ENCODE measurements around the gene MAU2.

MAU2 gene

DNA sequence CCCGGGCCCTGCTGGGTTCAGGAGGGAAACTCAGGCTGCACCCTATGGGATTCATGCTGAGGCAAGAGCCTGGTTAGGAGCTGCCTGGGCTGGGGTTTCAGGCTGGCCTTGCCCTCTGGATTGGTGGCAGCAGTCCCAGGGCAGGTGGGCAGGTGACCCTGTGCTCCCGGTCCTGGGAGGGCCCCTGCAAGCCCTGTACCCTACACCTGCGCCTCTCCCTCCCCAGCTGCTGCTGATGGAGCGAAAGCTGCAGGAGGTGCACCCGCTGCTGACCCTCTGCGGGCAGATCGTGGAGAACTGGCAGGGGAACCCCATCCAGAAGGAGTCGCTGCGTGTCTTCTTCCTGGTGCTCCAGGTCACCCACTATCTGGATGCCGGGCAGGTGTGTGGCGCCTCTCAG is 20.4 kb downstream of the MAU2 start:
- H3K9me2 ChIP-seq (ENCODE audit: low read depth, low read length) = no peaks in the 10 kb centered on the region
- no peaks in the 10 kb centered on the region for H3K79me2 ChIP-seq (ENCODE audit: insufficient read depth, low read length)
- no peaks in the 10 kb centered on the region for H3K9me3 ChIP-seq (ENCODE audit: low read length)
- no peak overlapping the region for H3K9ac ChIP-seq (ENCODE audit: low read length)
- H3K27me3 ChIP-seq (ENCODE audit: insufficient read depth, low read length) = no peaks in the 10 kb centered on the region
- no peak overlapping the region for H2AFZ ChIP-seq (ENCODE audit: low read length)
- H3K4me1 ChIP-seq (ENCODE audit: insufficient read depth, low read length, severe bottlenecking) = no peaks in the 10 kb centered on the region
- no peak overlapping the region for H3K4me2 ChIP-seq (ENCODE audit: low read length)
- no peaks in the 10 kb centered on the region for H4K20me1 ChIP-seq (ENCODE audit: insufficient read depth, low read length)
- no peak for TF ChIP-seq CTCF (IDR thresholded peaks at IDR 0.05; ENCODE audit: low read length)
- no peak for TF ChIP-seq EZH2 (IDR thresholded peaks at IDR 0.05; ENCODE audit: borderline replicate concordance, low read length)
- no peaks in the 10 kb centered on the region for H3F3A ChIP-seq (ENCODE audit: insufficient read depth, low read length)
- H3K4me3 ChIP-seq (ENCODE audit: low read depth, low read length, poor library complexity, severe bottlenecking) = no peak overlapping the region
- H3K36me3 ChIP-seq (ENCODE audit: insufficient read depth, low read length) = peaks cover 74% of the 10 kb centered on the region
- no peak overlapping the region for H3K27ac ChIP-seq (ENCODE audit: low read depth, low read length, poor library complexity, severe bottlenecking)

GRCh38 chr19:19342086-19343015 is 21.7 kb downstream of the MAU2 start:
- no peak overlapping the region for H3K9ac ChIP-seq (ENCODE audit: low read length)
- no peak overlapping the region for H2AFZ ChIP-seq (ENCODE audit: low read length)
- H3K9me2 ChIP-seq (ENCODE audit: low read depth, low read length) = no peaks in the 10 kb centered on the region
- H3F3A ChIP-seq (ENCODE audit: insufficient read depth, low read length) = no peaks in the 10 kb centered on the region
- H3K9me3 ChIP-seq (ENCODE audit: low read length) = no peaks in the 10 kb centered on the region
- H3K79me2 ChIP-seq (ENCODE audit: insufficient read depth, low read length) = no peaks in the 10 kb centered on the region
- no peak overlapping the region for H3K4me2 ChIP-seq (ENCODE audit: low read length)
- H3K4me3 ChIP-seq (ENCODE audit: low read depth, low read length, poor library complexity, severe bottlenecking) = no peak overlapping the region
- no peak overlapping the region for H3K27ac ChIP-seq (ENCODE audit: low read depth, low read length, poor library complexity, severe bottlenecking)
- H3K4me1 ChIP-seq (ENCODE audit: insufficient read depth, low read length, severe bottlenecking) = no peaks in the 10 kb centered on the region
- H4K20me1 ChIP-seq (ENCODE audit: insufficient read depth, low read length) = no peaks in the 10 kb centered on the region
- peaks cover 74% of the 10 kb centered on the region for H3K36me3 ChIP-seq (ENCODE audit: insufficient read depth, low read length)
- H3K27me3 ChIP-seq (ENCODE audit: insufficient read depth, low read length) = no peaks in the 10 kb centered on the region
- TF ChIP-seq EZH2 (IDR thresholded peaks at IDR 0.05; ENCODE audit: borderline replicate concordance, low read length) (no peak), CTCF (IDR thresholded peaks at IDR 0.05; ENCODE audit: low read length) (peak; percentile 83)

DNA sequence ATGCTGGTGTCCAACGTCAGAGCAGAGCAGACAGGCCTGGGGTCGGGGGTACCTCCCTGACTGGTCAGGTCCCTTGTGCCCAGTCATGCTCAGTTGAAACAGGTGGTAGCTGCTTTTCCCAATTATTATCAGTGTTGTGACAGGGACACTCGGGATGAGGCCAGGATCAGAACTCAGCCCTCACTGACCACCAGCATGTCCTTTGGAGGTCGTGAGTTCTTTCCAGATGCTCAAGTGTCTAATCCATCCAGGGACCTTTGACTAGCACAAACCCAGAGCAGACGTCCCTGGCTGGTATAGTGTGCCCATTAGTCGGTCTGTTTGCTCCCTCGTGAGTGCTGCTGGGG is 22.4 kb downstream of the MAU2 start:
- no peaks in the 10 kb centered on the region for H3K9me2 ChIP-seq (ENCODE audit: low read depth, low read length)
- H3K4me2 ChIP-seq (ENCODE audit: low read length) = no peak overlapping the region
- no peaks in the 10 kb centered on the region for H4K20me1 ChIP-seq (ENCODE audit: insufficient read depth, low read length)
- H3K9me3 ChIP-seq (ENCODE audit: low read length) = no peaks in the 10 kb centered on the region
- H3K4me1 ChIP-seq (ENCODE audit: insufficient read depth, low read length, severe bottlenecking) = no peaks in the 10 kb centered on the region
- no peak overlapping the region for H3K4me3 ChIP-seq (ENCODE audit: low read depth, low read length, poor library complexity, severe bottlenecking)
- TF ChIP-seq CTCF (IDR thresholded peaks at IDR 0.05; ENCODE audit: low read length) = no peak
- no peak for TF ChIP-seq EZH2 (IDR thresholded peaks at IDR 0.05; ENCODE audit: borderline replicate concordance, low read length)
- H2AFZ ChIP-seq (ENCODE audit: low read length) = no peak overlapping the region
- no peak overlapping the region for H3K27ac ChIP-seq (ENCODE audit: low read depth, low read length, poor library complexity, severe bottlenecking)
- no peak overlapping the region for H3K9ac ChIP-seq (ENCODE audit: low read length)
- peaks cover 74% of the 10 kb centered on the region for H3K36me3 ChIP-seq (ENCODE audit: insufficient read depth, low read length)
- no peaks in the 10 kb centered on the region for H3F3A ChIP-seq (ENCODE audit: insufficient read depth, low read length)
- no peaks in the 10 kb centered on the region for H3K79me2 ChIP-seq (ENCODE audit: insufficient read depth, low read length)
- no peaks in the 10 kb centered on the region for H3K27me3 ChIP-seq (ENCODE audit: insufficient read depth, low read length)
